Keratinocyte (primary cell): ENCODE results near the gene STK17A. TPM values are rescaled to one million over a fixed set of nuclear protein-coding genes. Genes with fewer than 3 reads are reported as not detected.

Experiments used
- DNase-seq: peaks from one replicate; pipeline ENCODE4 v3.0.0-alpha.2; 2011; ENCODE audit warnings: low read depth, missing footprints, low spot score
- FAIRE-seq: peaks from 2 replicates; lab custom pipeline; 2011; peaks lifted over from hg19 to GRCh38; lab: Jason Lieb, UNC
- H2AFZ ChIP-seq: 2 replicates; pipeline ENCODE4 v1.6.0; 2012; ENCODE audit warnings: low read length, control low read depth, inconsistent platforms; ENCODE audit not compliant: control insufficient read depth
- H3K27ac ChIP-seq: 2 replicates; pipeline ENCODE4 v1.5.1; 2011; ENCODE audit warnings: low read length; ENCODE audit not compliant: control insufficient read depth, insufficient read depth
- H3K27me3 ChIP-seq: 3 replicates; pipeline ENCODE4 v1.6.0; 2011; ENCODE audit warnings: low read length; ENCODE audit not compliant: control insufficient read depth, insufficient read depth; ENCODE audit errors: extremely low read depth
- H3K36me3 ChIP-seq, 2 experiments: 2 replicates in 1 of 2; 3 replicates in 1 of 2; pipeline ENCODE4 v1.5.1; 2011; ENCODE audit warnings: low read length in 2 of 2, mild to moderate bottlenecking in 1 of 2; ENCODE audit not compliant: control insufficient read depth in 2 of 2, insufficient read depth in 2 of 2; ENCODE audit errors: extremely low read depth in 1 of 2
- H3K4me1 ChIP-seq: 3 replicates; pipeline ENCODE4 v1.5.1; 2011; ENCODE audit warnings: low read length; ENCODE audit not compliant: control insufficient read depth, insufficient read depth; ENCODE audit errors: extremely low read depth
- H3K4me2 ChIP-seq: 3 replicates; pipeline ENCODE4 v1.6.0; 2011; ENCODE audit warnings: low read depth, low read length; ENCODE audit not compliant: control insufficient read depth, insufficient read depth; ENCODE audit errors: extremely low read depth
- H3K4me3 ChIP-seq, 3 experiments: fragments of 200-600 bp in 1 of 3; sonication (generic) in 1 of 3; 2 replicates in 2 of 3; 3 replicates in 1 of 3; pipeline ENCODE4 v1.5.1; 2011 to 2016; ENCODE audit warnings: low read length in 3 of 3, mild to moderate bottlenecking in 3 of 3, control low read depth in 2 of 3, inconsistent platforms in 1 of 3, low read depth in 1 of 3, mixed read lengths in 1 of 3, mixed run types in 1 of 3, moderate library complexity in 1 of 3; ENCODE audit not compliant: control insufficient read depth in 2 of 3, insufficient read depth in 2 of 3; ENCODE audit errors: extremely low read depth in 1 of 3
- H3K79me2 ChIP-seq: 2 replicates; pipeline ENCODE4 v1.6.0; 2012; ENCODE audit warnings: low read length; ENCODE audit not compliant: control insufficient read depth, insufficient read depth
- H3K9ac ChIP-seq: 3 replicates; pipeline ENCODE4 v1.6.0; 2011; ENCODE audit warnings: low read length; ENCODE audit not compliant: control insufficient read depth, insufficient read depth; ENCODE audit errors: extremely low read depth
- H3K9me1 ChIP-seq: 3 replicates; pipeline ENCODE4 v1.6.0; 2011; ENCODE audit warnings: low read length; ENCODE audit not compliant: control insufficient read depth, insufficient read depth; ENCODE audit errors: extremely low read depth
- H3K9me3 ChIP-seq: 2 replicates; pipeline ENCODE4 v1.5.1; 2012; ENCODE audit warnings: low read depth, low read length; ENCODE audit not compliant: control insufficient read depth
- H4K20me1 ChIP-seq: 3 replicates; pipeline ENCODE4 v1.6.0; 2011; ENCODE audit warnings: low read length; ENCODE audit not compliant: control insufficient read depth, insufficient read depth; ENCODE audit errors: extremely low read depth
- CTCF ChIP-seq, 3 experiments: IDR thresholded peaks in 1 of 3; conservative IDR thresholded peaks in 1 of 3; optimal IDR thresholded peaks in 1 of 3; 2 replicates in 2 of 3; 3 replicates in 1 of 3; pipeline versions ENCODE3 to v1.5.1; 2011; ENCODE audit warnings: low read length in 3 of 3, mild to moderate bottlenecking in 3 of 3, moderate library complexity in 2 of 3, control low read depth in 1 of 3, inconsistent platforms in 1 of 3; ENCODE audit not compliant: insufficient read depth in 2 of 3; ENCODE audit errors: extremely low read depth in 1 of 3
- EZH2 ChIP-seq: IDR thresholded peaks from one replicate; pipeline ENCODE4 v1.6.1; 2012; ENCODE audit warnings: inconsistent platforms, mild to moderate bottlenecking, low read length, moderate library complexity
- dilution Hi-C: fragments of 300-500 bp; cut with MboI; formaldehyde crosslinking; loops from one replicate; pipeline ENCODE4 v1.7.0; 2020; ENCODE audit warnings: low sequenced_read_pairs; ENCODE audit not compliant: extremely low pct_ligation_motif_present
- polyA plus RNA-seq, 5 experiments: library from polyadenylated mRNA; depleted of rRNA in 3 of 5; stranded (reverse) in 3 of 5; stranded (forward) in 1 of 5; unstranded in 1 of 5; fragments of >200 nt; gene quantifications; 1 replicate in 1 of 5; 2 replicates in 3 of 5; 3 replicates in 1 of 5; pipeline versions ENCODE4 v1.2.1 to v1.2.3, GENCODE V29; 2011 to 2012; ENCODE audit warnings: missing spikeins in 2 of 5, low read depth in 1 of 5, low replicate concordance in 1 of 5

Gene STK17A
- polyA plus RNA-seq, 1 donor (not counting 4 experiments of a cell fraction or from before 2014, with no cell fraction given), result 81.3 TPM

DNA sequence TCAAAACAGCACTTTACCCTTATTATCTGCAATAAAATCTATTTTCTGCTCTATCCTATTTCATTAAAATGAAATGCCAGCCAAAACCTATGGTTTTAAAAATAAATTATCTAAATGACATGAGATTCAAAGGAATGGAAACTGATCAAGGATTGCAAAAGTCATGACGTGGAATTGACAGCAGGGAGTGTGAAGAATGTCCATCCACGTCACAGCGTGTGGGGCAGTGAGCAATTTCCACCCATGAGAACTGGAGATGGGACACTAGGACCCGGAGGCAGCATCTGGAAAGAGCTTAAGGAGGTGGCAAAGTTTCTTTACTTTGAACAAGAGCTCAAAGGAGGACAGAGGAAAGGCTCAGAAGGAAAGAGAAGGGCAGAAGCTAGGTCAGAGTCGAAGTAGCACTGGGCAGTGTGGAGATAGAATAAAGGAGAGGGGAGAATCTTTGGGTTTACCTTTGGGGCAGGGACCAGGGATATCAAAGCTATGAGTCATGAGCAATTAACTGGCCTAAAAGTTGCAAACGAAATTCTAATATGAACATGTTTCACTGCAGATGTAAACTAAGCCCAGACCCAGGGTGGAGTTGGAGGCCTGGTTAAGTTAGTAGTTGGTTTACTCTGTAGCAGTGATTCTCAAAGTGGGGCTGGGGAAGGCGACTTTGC is 24.9 kb upstream of the STK17A start:
- Histone ChIP-seq H2AFZ (no peak overlapping the region), H3K79me2 (no peaks in the 10 kb centered on the region), H3K4me2 (peak overlapping the region; percentile 8), H3K36me3 (no peaks in the 10 kb centered on the region), H3K27ac (no peak overlapping the region), H3K9ac (no peak overlapping the region), H4K20me1 (no peaks in the 10 kb centered on the region), H3K4me1 (peaks cover 15% of the 10 kb centered on the region), H3K27me3 (no peaks in the 10 kb centered on the region), H3K4me3 (no peak overlapping the region), H3K9me3 (no peaks in the 10 kb centered on the region), H3K9me1 (no peaks in the 10 kb centered on the region)
- no peak for TF ChIP-seq CTCF (optimal IDR thresholded peaks at IDR 0.05 in 1 of 3, IDR thresholded peaks at IDR 0.05 in 1 of 3, conservative IDR thresholded peaks at IDR 0.05 in 1 of 3; ENCODE audit: extremely low read depth in 1 of 3, insufficient read depth in 2 of 3, low read length in 3 of 3)
- no peak for TF ChIP-seq EZH2
- FAIRE-seq (peak; percentile 41), DNase-seq (no peak)
- dilution Hi-C loops, result no loop called here

GRCh38 chr7:43559171-43559945 is 23.6 kb upstream of the STK17A start:
- dilution Hi-C loops, result no loop called here
- no peak for TF ChIP-seq EZH2
- TF ChIP-seq CTCF (optimal IDR thresholded peaks at IDR 0.05 in 1 of 3, IDR thresholded peaks at IDR 0.05 in 1 of 3, conservative IDR thresholded peaks at IDR 0.05 in 1 of 3; ENCODE audit: extremely low read depth in 1 of 3, insufficient read depth in 2 of 3, low read length in 3 of 3), result no peak
- Histone ChIP-seq H3K9me3 (no peaks in the 10 kb centered on the region), H3K9ac (no peak overlapping the region), H3K4me2 (no peak overlapping the region), H3K27ac (no peak overlapping the region), H3K9me1 (no peaks in the 10 kb centered on the region), H3K36me3 (no peaks in the 10 kb centered on the region), H2AFZ (no peak overlapping the region), H3K27me3 (no peaks in the 10 kb centered on the region), H3K4me3 (no peak overlapping the region), H3K79me2 (no peaks in the 10 kb centered on the region), H3K4me1 (peaks cover 7% of the 10 kb centered on the region), H4K20me1 (no peaks in the 10 kb centered on the region)
- FAIRE-seq (peak; percentile 17), DNase-seq (no peak)
